ENCODE data around the gene TSHZ2.

DNA sequence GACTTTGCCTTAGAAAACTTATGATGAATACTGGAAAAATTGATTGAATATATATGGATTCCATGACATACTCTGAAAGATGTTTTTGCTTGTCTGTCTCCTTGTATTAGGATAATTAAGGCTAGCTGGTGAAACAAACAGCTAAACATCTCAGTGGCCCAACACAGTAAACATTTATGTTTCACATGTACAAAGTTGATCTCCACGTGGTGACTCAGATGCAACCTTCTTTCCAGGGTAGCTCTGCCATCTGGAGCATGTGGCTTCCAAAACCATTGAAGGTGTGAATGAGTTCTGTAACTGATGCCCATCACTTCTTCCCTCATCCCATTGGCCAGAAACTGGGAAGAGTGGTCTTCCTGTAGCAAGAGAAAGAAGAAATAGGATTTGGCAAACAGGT is 196.3 kb downstream of the TSHZ2 start:
- no peak for TF ChIP-seq POLR2AphosphoS5 (IDR thresholded peaks at IDR 0.05; ENCODE audit: low read depth, low read length)
- TF ChIP-seq, protein P1, sequence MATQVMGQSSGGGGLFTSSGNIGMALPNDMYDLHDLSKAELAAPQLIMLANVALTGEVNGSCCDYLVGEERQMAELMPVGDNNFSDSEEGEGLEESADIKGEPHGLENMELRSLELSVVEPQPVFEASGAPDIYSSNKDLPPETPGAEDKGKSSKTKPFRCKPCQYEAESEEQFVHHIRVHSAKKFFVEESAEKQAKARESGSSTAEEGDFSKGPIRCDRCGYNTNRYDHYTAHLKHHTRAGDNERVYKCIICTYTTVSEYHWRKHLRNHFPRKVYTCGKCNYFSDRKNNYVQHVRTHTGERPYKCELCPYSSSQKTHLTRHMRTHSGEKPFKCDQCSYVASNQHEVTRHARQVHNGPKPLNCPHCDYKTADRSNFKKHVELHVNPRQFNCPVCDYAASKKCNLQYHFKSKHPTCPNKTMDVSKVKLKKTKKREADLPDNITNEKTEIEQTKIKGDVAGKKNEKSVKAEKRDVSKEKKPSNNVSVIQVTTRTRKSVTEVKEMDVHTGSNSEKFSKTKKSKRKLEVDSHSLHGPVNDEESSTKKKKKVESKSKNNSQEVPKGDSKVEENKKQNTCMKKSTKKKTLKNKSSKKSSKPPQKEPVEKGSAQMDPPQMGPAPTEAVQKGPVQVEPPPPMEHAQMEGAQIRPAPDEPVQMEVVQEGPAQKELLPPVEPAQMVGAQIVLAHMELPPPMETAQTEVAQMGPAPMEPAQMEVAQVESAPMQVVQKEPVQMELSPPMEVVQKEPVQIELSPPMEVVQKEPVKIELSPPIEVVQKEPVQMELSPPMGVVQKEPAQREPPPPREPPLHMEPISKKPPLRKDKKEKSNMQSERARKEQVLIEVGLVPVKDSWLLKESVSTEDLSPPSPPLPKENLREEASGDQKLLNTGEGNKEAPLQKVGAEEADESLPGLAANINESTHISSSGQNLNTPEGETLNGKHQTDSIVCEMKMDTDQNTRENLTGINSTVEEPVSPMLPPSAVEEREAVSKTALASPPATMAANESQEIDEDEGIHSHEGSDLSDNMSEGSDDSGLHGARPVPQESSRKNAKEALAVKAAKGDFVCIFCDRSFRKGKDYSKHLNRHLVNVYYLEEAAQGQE (IDR thresholded peaks at IDR 0.05; ENCODE audit: insufficient read depth in 1 of 2, low read depth in 2 of 2, low read length in 2 of 2) = no peak

Measured in PFSK-1 (cell line).